IMR-90 (cell line): ENCODE measurements around the gene FOSB. TPM values are rescaled to one million over a fixed set of nuclear protein-coding genes. Genes with fewer than 3 reads are reported as not detected.

Experiments used
- ATAC-seq: fragments of 200-7000 bp; cut with Tn5 transposase; 2 replicates; pipeline ENCODE4 v1.9.1; 2020; ENCODE audit warnings: low read depth, mild to moderate bottlenecking, moderate library complexity
- BruUV-seq: library from RNA; stranded (reverse); fragments of 400-500 nt; replicated peaks from 2 replicates; lab custom pipeline; 2021; lab: Mats Ljungman, UMichigan
- CTCF ChIA-PET: fragments of 300-600 bp; formaldehyde crosslinking; extraction: SDS; loops from one replicate; lab custom pipeline; 2021; ENCODE audit warnings: antibody characterized with exemption; lab: Yijun Ruan, JAX
- POLR2A ChIA-PET: fragments of 300-600 bp; sonication (Branson Sonifier 250); formaldehyde crosslinking; loops from one replicate; lab custom pipeline; 2022; ENCODE audit warnings: antibody characterized with exemption; ENCODE audit not compliant: unreplicated experiment; lab: Charles Lee
- DNase-seq: peaks from one replicate; pipeline ENCODE4 v3.0.0; 2013
- H2AFZ ChIP-seq: replicated peaks from 2 replicates; pipeline ENCODE3; 2013; ENCODE audit warnings: low read length, mild to moderate bottlenecking; ENCODE audit not compliant: poor library complexity
- H2AK5ac ChIP-seq: 2 replicates; pipeline ENCODE4 v1.6.1; 2013; ENCODE audit warnings: low read depth, low read length, inconsistent platforms
- H2AK9ac ChIP-seq: replicated peaks from 2 replicates; pipeline ENCODE3; 2013; ENCODE audit warnings: mild to moderate bottlenecking, low read depth, low read length, moderate library complexity; ENCODE audit not compliant: poor library complexity
- H2BK120ac ChIP-seq: 2 replicates; pipeline ENCODE4 v1.6.1; 2013; ENCODE audit warnings: low read depth, low read length, inconsistent platforms
- H2BK15ac ChIP-seq: 3 replicates; pipeline ENCODE4 v1.6.1; 2013; ENCODE audit warnings: low read depth, low read length, inconsistent platforms
- H2BK20ac ChIP-seq: 2 replicates; pipeline ENCODE4 v1.6.1; 2013; ENCODE audit warnings: low read depth, mild to moderate bottlenecking, inconsistent platforms, low read length, moderate library complexity
- H2BK5ac ChIP-seq: 2 replicates; pipeline ENCODE4 v1.6.1; 2013; ENCODE audit warnings: mild to moderate bottlenecking, low read depth, low read length, inconsistent platforms; ENCODE audit not compliant: poor library complexity, severe bottlenecking
- H3K14ac ChIP-seq: replicated peaks from 2 replicates; pipeline ENCODE4 v1.6.1; 2013; ENCODE audit warnings: low read depth, low read length, inconsistent platforms
- H3K18ac ChIP-seq: 2 replicates; pipeline ENCODE4 v1.6.1; 2013; ENCODE audit warnings: low read depth, low read length, control low read depth
- H3K23ac ChIP-seq: 2 replicates; pipeline ENCODE4 v1.6.1; 2013; ENCODE audit warnings: low read depth, low read length, inconsistent platforms
- H3K27ac ChIP-seq: 2 replicates; pipeline ENCODE4 v1.5.1; 2013; ENCODE audit warnings: mild to moderate bottlenecking, control low read depth, low read length; ENCODE audit not compliant: insufficient read depth
- H3K27me3 ChIP-seq: 2 replicates; pipeline ENCODE4 v1.6.1; 2013; ENCODE audit warnings: low read length; ENCODE audit not compliant: control insufficient read depth, insufficient read depth
- H3K36me3 ChIP-seq: 2 replicates; pipeline ENCODE4 v1.6.1; 2013; ENCODE audit warnings: low read length, mixed read lengths; ENCODE audit not compliant: control insufficient read depth, insufficient read depth
- H3K4ac ChIP-seq: 2 replicates; pipeline ENCODE4 v1.6.1; 2013; ENCODE audit warnings: low read depth, low read length, inconsistent platforms
- H3K4me1 ChIP-seq: 2 replicates; pipeline ENCODE4 v1.6.1; 2013; ENCODE audit warnings: low read length, mixed read lengths; ENCODE audit not compliant: control insufficient read depth, insufficient read depth
- H3K4me2 ChIP-seq: 2 replicates; pipeline ENCODE4 v1.6.1; 2013; ENCODE audit warnings: low read depth, mild to moderate bottlenecking, control low read depth, low read length, moderate library complexity
- H3K4me3 ChIP-seq: 2 replicates; pipeline ENCODE4 v1.5.1; 2013; ENCODE audit warnings: low read depth, mild to moderate bottlenecking, control low read depth, low read length, moderate library complexity; ENCODE audit not compliant: insufficient read depth
- H3K56ac ChIP-seq: 2 replicates; pipeline ENCODE4 v1.6.1; 2013; ENCODE audit warnings: low read length, inconsistent platforms; ENCODE audit not compliant: insufficient read depth; ENCODE audit errors: extremely low read depth
- H3K79me1 ChIP-seq, 2 experiments: 2 replicates each; pipeline ENCODE4 v1.6.1; 2013; ENCODE audit warnings: low read length in 2 of 2, inconsistent platforms in 1 of 2, low read depth in 1 of 2
- H3K9ac ChIP-seq: 2 replicates; pipeline ENCODE4 v1.6.1; 2013; ENCODE audit warnings: low read depth, low read length, control low read depth
- H3K9me1 ChIP-seq: 2 replicates; pipeline ENCODE4 v1.6.1; 2013; ENCODE audit warnings: low read length, inconsistent platforms; ENCODE audit not compliant: insufficient read depth
- H3K9me3 ChIP-seq: 2 replicates; pipeline ENCODE4 v1.6.1; 2013; ENCODE audit warnings: low read length; ENCODE audit not compliant: control insufficient read depth, insufficient read depth
- H4K20me1 ChIP-seq: 2 replicates; pipeline ENCODE4 v1.6.1; 2013; ENCODE audit warnings: low read length, inconsistent platforms; ENCODE audit not compliant: insufficient read depth
- H4K5ac ChIP-seq: 2 replicates; pipeline ENCODE4 v1.6.1; 2013; ENCODE audit warnings: mild to moderate bottlenecking, low read depth, low read length, control low read depth
- H4K8ac ChIP-seq, 2 experiments: 2 replicates each; pipeline ENCODE4 v1.6.1; 2013; ENCODE audit warnings: low read depth in 2 of 2, low read length in 2 of 2, control low read depth in 1 of 2, inconsistent platforms in 1 of 2
- H4K91ac ChIP-seq: 2 replicates; pipeline ENCODE4 v1.6.1; 2013; ENCODE audit warnings: low read depth, low read length, inconsistent platforms; ENCODE audit not compliant: insufficient read depth
- BHLHE40 ChIP-seq: fragments of 150-350 bp; IDR thresholded peaks from 2 replicates; pipeline ENCODE4 v1.6.1; 2016; ENCODE audit warnings: mild to moderate bottlenecking, low read depth, low read length
- CEBPB ChIP-seq: IDR thresholded peaks from 2 replicates; pipeline ENCODE4 v1.6.1; 2012; ENCODE audit warnings: low read depth, low read length, improper control_type of control experiment
- MAZ ChIP-seq: IDR thresholded peaks from 2 replicates; pipeline ENCODE4 v1.6.1; 2012; ENCODE audit warnings: low read depth, mild to moderate bottlenecking, low read length, improper control_type of control experiment, moderate library complexity, borderline replicate concordance
- MXI1 ChIP-seq: IDR thresholded peaks from 2 replicates; pipeline ENCODE4 v1.6.1; 2012; ENCODE audit warnings: low read depth, mild to moderate bottlenecking, low read length, moderate library complexity, borderline replicate concordance
- NFE2L2 ChIP-seq: fragments of 150-350 bp; IDR thresholded peaks from 2 replicates; pipeline ENCODE4 v1.6.1; 2016; ENCODE audit warnings: low read depth, mild to moderate bottlenecking, low read length
- RCOR1 ChIP-seq: IDR thresholded peaks from 2 replicates; pipeline ENCODE4 v1.6.1; 2012; ENCODE audit warnings: mild to moderate bottlenecking, low read length, improper control_type of control experiment; ENCODE audit not compliant: insufficient replicate concordance
- USF2 ChIP-seq: fragments of 150-350 bp; IDR thresholded peaks from 2 replicates; pipeline ENCODE4 v1.6.1; 2017; ENCODE audit warnings: mild to moderate bottlenecking, antibody characterized with exemption, low read length, low read depth
- WGBS, 2 experiments: methylation state at CpG; one replicate each; pipeline versions ENCODE4 v1.1.5 to v1.1.7; 2013; ENCODE audit warnings: missing lambda C conversion rate in 2 of 2; ENCODE audit not compliant: insufficient read length in 1 of 2; ENCODE audit errors: extremely low coverage in 2 of 2; 5-methylcytosine and 5-hydroxymethylcytosine counted together
- dilution Hi-C: fragments of 300-500 bp; cut with HindIII; formaldehyde crosslinking; loops from one replicate; pipeline ENCODE4 v1.14.3; 2018; ENCODE audit warnings: low sequenced_read_pairs; ENCODE audit not compliant: unreplicated experiment
- in situ Hi-C: fragments of 300-500 bp; cut with MboI; formaldehyde crosslinking; loops from 3 replicates; pipeline ENCODE4 v1.14.3; 2019; ENCODE audit warnings: low sequenced_read_pairs, inconsistent platforms, mixed read lengths
- intact Hi-C: fragments of 100-400 bp; cut with micrococcal nuclease; formaldehyde crosslinking; loops from 2 replicates; pipeline ENCODE4 v1.10.0; 2022
- polyA plus RNA-seq, 3 experiments: library from polyadenylated mRNA; depleted of rRNA; stranded (reverse); fragments of >200 nt; gene quantifications; 2 replicates each; pipeline ENCODE4 v1.2.3, GENCODE V29; 2012; ENCODE audit warnings: low replicate concordance in 1 of 3
- total RNA-seq: library from RNA; depleted of rRNA; stranded (reverse); fragments of >200 nt; gene quantifications from 2 replicates; pipeline ENCODE4 v1.2.3, GENCODE V29; 2012

FOSB gene
- total and polyA plus RNA-seq, 2 of the 4 experiments (the other 2 are of a cell fraction) = 11.1 to 15.6 TPM

GRCh38 chr19:45472563-45473366 is 5.0 kb downstream of the FOSB start:
- dilution Hi-C loops (no loop called here), in situ Hi-C loops (no loop called here), intact Hi-C loops (no loop called here)
- Histone ChIP-seq H3K9ac (0 out of 2 replicates have a peak overlapping the region, but pooled peaks have one; percentile 24), H3K9me3 (no peaks in the 10 kb centered on the region), H3K27ac (no peak overlapping the region), H2AK5ac (no peak overlapping the region), H2BK5ac (no peak overlapping the region), H4K5ac (peak overlapping the region; percentile 67), H4K20me1 (peaks cover 9% of the 10 kb centered on the region; the same call in 1 of the 2 replicates), H3K9me1 (peaks cover 3% of the 10 kb centered on the region; the same call in 1 of the 2 replicates), H3K4me3 (no peak overlapping the region; the same call in 1 of the 2 replicates), H2BK15ac (peak overlapping the region; percentile 39; the same call in 1 of the 3 replicates), H3K4ac (peak overlapping the region; percentile 36), H3K14ac (peak overlapping the region; percentile 12; the same call in 1 of the 2 replicates), H2BK120ac (no peak overlapping the region), H3K79me1 (peaks cover 0 to 34% of the 10 kb centered on the region in 2 experiments; a peak in 3 of 4 replicates), H3K18ac (no peak overlapping the region), H2BK20ac (no peak overlapping the region), H3K27me3 (no peaks in the 10 kb centered on the region), H3K36me3 (no peaks in the 10 kb centered on the region), H3K4me1 (peaks cover 14% of the 10 kb centered on the region), H4K91ac (peak overlapping the region; percentile 19; the same call in 1 of the 2 replicates), H3K56ac (no peak overlapping the region), H3K4me2 (peak overlapping the region; percentile 65), H3K23ac (no peak overlapping the region), H2AK9ac (peak overlapping the region; percentile 38), H2AFZ (peak overlapping the region; percentile 80), H4K8ac (peak overlapping the region; percentile 46 to 64; a peak in 3 of 4 replicates)
- BruUV-seq = no TSS peak
- 33% methylated on average over 3 of the region's 44 CpGs; no CpG with 5 or more reads in 1 of the 2 experiments for WGBS, 2 experiments
- POLR2A ChIA-PET = no interaction called here
- TF ChIP-seq USF2 (peak; percentile 56; the same call in 1 of the 2 replicates), CEBPB (no peak), RCOR1 (no peak), MAZ (no peak), MXI1 (no peak), BHLHE40 (no peak; the same call in 1 of the 2 replicates), NFE2L2 (peak; percentile 7; the same call in 1 of the 2 replicates)
- CTCF ChIA-PET = interaction anchor here (0.5 to 1.8 kb wide), 2 partner anchors 16 to 33 kb away, joined by 3 to 7 read pairs; no protein-coding TSS in a partner anchor
- DNase-seq = no peak
- no peak for ATAC-seq
